A549 (cell line): ENCODE measurements around the gene IL1A. TPM values are rescaled to one million over a fixed set of nuclear protein-coding genes. Genes with fewer than 3 reads are reported as not detected.

ENCODE experiments used
- ATAC-seq, 2 experiments: fragments of 200-7000 bp in 1 of 2; fragments of >200 bp in 1 of 2; cut with Nextera tagmentation in 1 of 2; cut with Tn5 transposase in 1 of 2; 3 replicates each; pipeline versions ENCODE4 v1.8.0 to v1.9.1; 2018 to 2020; ENCODE audit warnings: mild to moderate bottlenecking in 1 of 2, moderate library complexity in 1 of 2
- CTCF ChIA-PET: fragments of 300-600 bp; sonication (Branson Sonifier 250); formaldehyde crosslinking; extraction: SDS; loops from one replicate; lab custom pipeline; 2021; ENCODE audit warnings: antibody characterized with exemption, inconsistent platforms; lab: Yijun Ruan, JAX
- POLR2A ChIA-PET: fragments of 350-600 bp; formaldehyde crosslinking; extraction: SDS; loops from one replicate; lab custom pipeline; 2021; ENCODE audit warnings: antibody characterized with exemption, inconsistent platforms; lab: Yijun Ruan, JAX
- DNase-seq, 2 experiments: peaks; one replicate each; pipeline versions ENCODE4 v3.0.0 to v3.0.0-alpha.2; 2011 to 2016; ENCODE audit warnings: low read depth in 1 of 2, low spot score in 1 of 2
- FAIRE-seq: peaks from 2 replicates; lab custom pipeline; 2011; peaks lifted over from hg19 to GRCh38; lab: Jason Lieb, UNC
- H3K27ac ChIP-seq, 2 experiments: fragments of >200 bp; sonication (Bioruptor Twin); formaldehyde crosslinking; 3 replicates each; pipeline ENCODE4 v1.5.1; 2016 to 2017
- H3K4me1 ChIP-seq: fragments of >200 bp; sonication (Bioruptor Twin); formaldehyde crosslinking; 3 replicates; pipeline ENCODE4 v1.6.1; 2016
- H3K4me2 ChIP-seq: fragments of >200 bp; sonication (Bioruptor Twin); formaldehyde crosslinking; 3 replicates; pipeline ENCODE4 v1.6.1; 2016
- H3K4me3 ChIP-seq: fragments of >200 bp; sonication (Bioruptor Twin); formaldehyde crosslinking; 3 replicates; pipeline ENCODE4 v1.5.1; 2016
- H3K9me3 ChIP-seq: fragments of >200 bp; sonication (Bioruptor Twin); formaldehyde crosslinking; 3 replicates; pipeline ENCODE4 v1.6.1; 2016
- EHF ChIP-seq: fragments of 250-450 bp; sonication (Bioruptor Pico); IDR thresholded peaks from 2 replicates; pipeline ENCODE4 v1.5.0; 2020; ENCODE audit warnings: mild to moderate bottlenecking
- FOSL2 ChIP-seq, 2 experiments: fragments of 450-650 bp in 1 of 2; fragments of >200 bp in 1 of 2; sonication (Bioruptor Twin) in 1 of 2; formaldehyde crosslinking; IDR thresholded peaks; 2 replicates each; pipeline versions ENCODE4 v1.5.0 to v1.6.1; 2016 to 2020; ENCODE audit warnings: mild to moderate bottlenecking in 1 of 2, moderate library complexity in 1 of 2
- FOXS1 ChIP-seq: fragments of 250-450 bp; sonication (Bioruptor Pico); IDR thresholded peaks from 2 replicates; pipeline ENCODE4 v1.5.0; 2020; ENCODE audit warnings: mild to moderate bottlenecking, moderate library complexity
- HDAC2 ChIP-seq: fragments of 200-600 bp; sonication (generic); IDR thresholded peaks from 2 replicates; pipeline ENCODE4 v1.6.1; 2016
- HEYL ChIP-seq: fragments of 250-450 bp; sonication (Bioruptor Pico); IDR thresholded peaks from 2 replicates; pipeline ENCODE4 v1.8.0; 2021; ENCODE audit warnings: mild to moderate bottlenecking, moderate library complexity
- HOXB13 ChIP-seq: fragments of 250-450 bp; sonication (Bioruptor Pico); IDR thresholded peaks from 2 replicates; pipeline ENCODE4 v1.5.0; 2020; ENCODE audit warnings: low read depth, mild to moderate bottlenecking, moderate library complexity
- HOXB5 ChIP-seq: fragments of 250-450 bp; sonication (Bioruptor Pico); IDR thresholded peaks from 2 replicates; pipeline ENCODE4 v1.5.0; 2020; ENCODE audit warnings: mild to moderate bottlenecking, moderate library complexity
- KDM1A ChIP-seq: fragments of 200-600 bp; sonication (generic); IDR thresholded peaks from 2 replicates; pipeline ENCODE4 v1.6.1; 2016; ENCODE audit warnings: low read depth, mild to moderate bottlenecking
- MYC ChIP-seq: IDR thresholded peaks from 2 replicates; pipeline ENCODE4 v1.6.1; 2012; ENCODE audit warnings: mild to moderate bottlenecking, inconsistent platforms, low read length, improper control_type of control experiment, borderline replicate concordance
- NFE2L2 ChIP-seq: fragments of 150-350 bp; conservative IDR thresholded peaks from 2 replicates; pipeline ENCODE4 v1.6.1; 2014; ENCODE audit warnings: low read length
- NPAS2 ChIP-seq: fragments of 250-450 bp; sonication (Bioruptor Pico); IDR thresholded peaks from 2 replicates; pipeline ENCODE4 v1.8.0; 2022; ENCODE audit warnings: mild to moderate bottlenecking, moderate library complexity, borderline replicate concordance
- POLR2AphosphoS2 ChIP-seq: conservative IDR thresholded peaks from 2 replicates; pipeline ENCODE4 v1.6.1; 2012; ENCODE audit warnings: low read length, improper control_type of control experiment, inconsistent platforms
- RNF2 ChIP-seq: fragments of 200-600 bp; sonication (generic); IDR thresholded peaks from 2 replicates; pipeline ENCODE4 v1.6.1; 2016; ENCODE audit warnings: low read depth, mild to moderate bottlenecking, antibody characterized with exemption, moderate library complexity, borderline replicate concordance
- SMC3 ChIP-seq: fragments of >200 bp; sonication (Bioruptor Twin); formaldehyde crosslinking; IDR thresholded peaks from 3 replicates; pipeline ENCODE4 v1.6.1; 2018; ENCODE audit warnings: inconsistent platforms
- ZFP36 ChIP-seq: fragments of 450-650 bp; IDR thresholded peaks from 2 replicates; pipeline ENCODE4 v1.6.1; 2014; ENCODE audit warnings: borderline replicate concordance; ENCODE audit not compliant: partially characterized antibody
- ZNF302 ChIP-seq: fragments of 250-450 bp; sonication (Bioruptor Pico); IDR thresholded peaks from 2 replicates; pipeline ENCODE4 v1.9.0; 2021; ENCODE audit warnings: inconsistent platforms, mild to moderate bottlenecking, moderate library complexity
- ZSCAN20 ChIP-seq: fragments of 250-450 bp; sonication (Bioruptor Pico); IDR thresholded peaks from 2 replicates; pipeline ENCODE4 v1.8.0; 2022; ENCODE audit warnings: mild to moderate bottlenecking, moderate library complexity
- WGBS: methylation state at CpG from one replicate; pipeline ENCODE4 v1.1.6; 2017; ENCODE audit errors: missing lambda C conversion rate; 5-methylcytosine and 5-hydroxymethylcytosine counted together
- polyA plus RNA-seq, 4 experiments: library from polyadenylated mRNA; depleted of rRNA in 3 of 4; stranded (reverse); fragments of >200 nt; fragmentation: RNase III in 1 of 4; extraction: RNeasy Plus Mini Kit Qiagen cat#74134 plus additional on column Dnase treatment in 1 of 4; gene quantifications; 2 replicates in 3 of 4; 3 replicates in 1 of 4; pipeline ENCODE4 v1.2.3, GENCODE V29; 2011 to 2017
- TF ChIP-seq, protein P1 (sequence below): fragments of 150-350 bp; IDR thresholded peaks from 2 replicates; pipeline ENCODE4 v1.6.1; 2014; ENCODE audit warnings: low read depth, mild to moderate bottlenecking, low read length
- TF ChIP-seq, protein P2 (sequence below): IDR thresholded peaks from 2 replicates; pipeline ENCODE4 v1.6.1; 2012
- TF ChIP-seq, protein P3 (sequence below): fragments of 200-600 bp; sonication (generic); IDR thresholded peaks from 2 replicates; pipeline ENCODE4 v1.6.1; 2016; ENCODE audit warnings: antibody characterized with exemption, mild to moderate bottlenecking, moderate library complexity

The IL1A gene
- polyA plus RNA-seq, 2 of the 4 experiments (the other 2 are of a cell fraction) = 0.25 TPM; not detected in 1

DNA sequence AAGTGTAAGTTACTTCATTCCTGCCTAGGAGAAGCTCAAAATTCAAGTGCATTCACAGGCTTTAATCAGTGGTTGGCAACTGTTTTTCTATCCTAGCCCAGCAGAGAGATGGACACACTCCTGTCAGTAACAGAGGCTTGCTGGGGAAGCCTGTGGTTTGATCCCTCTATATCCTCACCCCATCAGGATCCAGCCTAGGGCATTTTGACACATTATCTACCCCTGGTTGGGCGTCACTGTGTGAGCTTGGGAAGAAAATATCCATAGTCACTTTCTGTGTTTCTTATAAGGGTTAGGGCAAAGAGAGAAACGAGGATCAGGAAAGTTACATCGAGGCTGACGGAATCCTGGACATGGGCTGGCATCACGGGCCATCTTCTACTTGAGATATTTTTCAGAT, 53.5 kb downstream of the IL1A start:
- DNase-seq (no peak), ATAC-seq (no peak), FAIRE-seq (no peak)
- no peak for TF ChIP-seq HEYL (CRISPR knock-in tag)
- no peak for TF ChIP-seq ZFP36
- TF ChIP-seq, protein P1, sequence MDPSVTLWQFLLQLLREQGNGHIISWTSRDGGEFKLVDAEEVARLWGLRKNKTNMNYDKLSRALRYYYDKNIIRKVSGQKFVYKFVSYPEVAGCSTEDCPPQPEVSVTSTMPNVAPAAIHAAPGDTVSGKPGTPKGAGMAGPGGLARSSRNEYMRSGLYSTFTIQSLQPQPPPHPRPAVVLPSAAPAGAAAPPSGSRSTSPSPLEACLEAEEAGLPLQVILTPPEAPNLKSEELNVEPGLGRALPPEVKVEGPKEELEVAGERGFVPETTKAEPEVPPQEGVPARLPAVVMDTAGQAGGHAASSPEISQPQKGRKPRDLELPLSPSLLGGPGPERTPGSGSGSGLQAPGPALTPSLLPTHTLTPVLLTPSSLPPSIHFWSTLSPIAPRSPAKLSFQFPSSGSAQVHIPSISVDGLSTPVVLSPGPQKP = no peak
- no peak for TF ChIP-seq EHF (CRISPR knock-in tag)
- TF ChIP-seq FOXS1 (CRISPR knock-in tag) = no peak
- no peak for TF ChIP-seq ZNF302 (CRISPR knock-in tag)
- no peak for TF ChIP-seq HOXB13 (CRISPR knock-in tag)
- no peak for TF ChIP-seq ZSCAN20
- no peak for TF ChIP-seq POLR2AphosphoS2
- no peak for TF ChIP-seq NFE2L2
- no peak for TF ChIP-seq FOSL2 (IDR thresholded peaks at IDR 0.05)
- TF ChIP-seq FOSL2 (CRISPR knock-in tag; IDR thresholded peaks at IDR 0.05) = no peak
- TF ChIP-seq, protein P2, sequence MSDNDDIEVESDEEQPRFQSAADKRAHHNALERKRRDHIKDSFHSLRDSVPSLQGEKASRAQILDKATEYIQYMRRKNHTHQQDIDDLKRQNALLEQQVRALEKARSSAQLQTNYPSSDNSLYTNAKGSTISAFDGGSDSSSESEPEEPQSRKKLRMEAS = no peak
- no peak for TF ChIP-seq RNF2
- no peak for TF ChIP-seq KDM1A
- TF ChIP-seq HDAC2 = no peak
- no peak for TF ChIP-seq MYC
- no peak for TF ChIP-seq NPAS2 (CRISPR knock-in tag)
- TF ChIP-seq SMC3 = no peak
- POLR2A ChIA-PET = no interaction called here
- H3K4me2 ChIP-seq = no peak overlapping the region
- CTCF ChIA-PET = interaction anchor here (0.5 to 13.7 kb wide), 12 partner anchors 11 to 251 kb away, joined by 3 to 343 read pairs (median 4); partner anchors contain the start of gene SLC20A1
- H3K4me3 ChIP-seq = no peak overlapping the region
- H3K9me3 ChIP-seq = no peaks in the 10 kb centered on the region
- 71% methylated on average over 5 of the region's 5 CpGs for WGBS
- H3K4me1 ChIP-seq = peaks cover 9% of the 10 kb centered on the region
- no peak overlapping the region for H3K27ac ChIP-seq

DNA sequence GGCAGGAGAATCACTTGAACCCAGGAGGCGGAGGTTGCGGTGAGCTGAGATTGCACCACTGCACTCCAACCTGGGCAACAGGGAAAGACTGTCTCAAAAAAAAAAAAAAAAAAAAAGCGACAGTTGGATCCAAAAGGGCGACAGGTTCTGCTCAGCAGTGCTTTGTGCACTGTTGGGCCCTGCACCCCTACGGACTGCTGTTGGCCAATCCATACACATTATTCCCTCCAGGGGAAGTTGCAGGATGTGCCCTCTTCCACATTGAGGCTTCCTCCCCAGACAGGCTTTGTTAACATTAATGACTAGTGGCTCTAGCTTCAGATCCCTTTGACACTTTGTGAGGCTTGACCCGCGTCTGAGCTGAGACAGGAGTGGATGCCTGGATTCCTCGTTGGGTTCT, 54.1 kb downstream of the IL1A start:
- ATAC-seq = no peak
- Histone ChIP-seq H3K4me3 (no peak overlapping the region), H3K9me3 (no peaks in the 10 kb centered on the region), H3K27ac (no peak overlapping the region), H3K4me1 (peaks cover 12% of the 10 kb centered on the region), H3K4me2 (no peak overlapping the region)
- ChIA-PET POLR2A (interaction anchor here (0.9 kb wide), 1 partner anchor 103 kb away, joined by 5 read pairs; no protein-coding TSS in a partner anchor), CTCF (interaction anchor here (0.9 to 13.7 kb wide), 10 partner anchors 12 to 155 kb away, joined by 3 to 343 read pairs (median 5); partner anchors contain the start of gene SLC20A1)
- FAIRE-seq = no peak
- no peak for DNase-seq
- WGBS = 79% methylated on average over 8 of the region's 8 CpGs
- TF ChIP-seq HOXB5 (CRISPR knock-in tag) = no peak
- TF ChIP-seq, protein P3, sequence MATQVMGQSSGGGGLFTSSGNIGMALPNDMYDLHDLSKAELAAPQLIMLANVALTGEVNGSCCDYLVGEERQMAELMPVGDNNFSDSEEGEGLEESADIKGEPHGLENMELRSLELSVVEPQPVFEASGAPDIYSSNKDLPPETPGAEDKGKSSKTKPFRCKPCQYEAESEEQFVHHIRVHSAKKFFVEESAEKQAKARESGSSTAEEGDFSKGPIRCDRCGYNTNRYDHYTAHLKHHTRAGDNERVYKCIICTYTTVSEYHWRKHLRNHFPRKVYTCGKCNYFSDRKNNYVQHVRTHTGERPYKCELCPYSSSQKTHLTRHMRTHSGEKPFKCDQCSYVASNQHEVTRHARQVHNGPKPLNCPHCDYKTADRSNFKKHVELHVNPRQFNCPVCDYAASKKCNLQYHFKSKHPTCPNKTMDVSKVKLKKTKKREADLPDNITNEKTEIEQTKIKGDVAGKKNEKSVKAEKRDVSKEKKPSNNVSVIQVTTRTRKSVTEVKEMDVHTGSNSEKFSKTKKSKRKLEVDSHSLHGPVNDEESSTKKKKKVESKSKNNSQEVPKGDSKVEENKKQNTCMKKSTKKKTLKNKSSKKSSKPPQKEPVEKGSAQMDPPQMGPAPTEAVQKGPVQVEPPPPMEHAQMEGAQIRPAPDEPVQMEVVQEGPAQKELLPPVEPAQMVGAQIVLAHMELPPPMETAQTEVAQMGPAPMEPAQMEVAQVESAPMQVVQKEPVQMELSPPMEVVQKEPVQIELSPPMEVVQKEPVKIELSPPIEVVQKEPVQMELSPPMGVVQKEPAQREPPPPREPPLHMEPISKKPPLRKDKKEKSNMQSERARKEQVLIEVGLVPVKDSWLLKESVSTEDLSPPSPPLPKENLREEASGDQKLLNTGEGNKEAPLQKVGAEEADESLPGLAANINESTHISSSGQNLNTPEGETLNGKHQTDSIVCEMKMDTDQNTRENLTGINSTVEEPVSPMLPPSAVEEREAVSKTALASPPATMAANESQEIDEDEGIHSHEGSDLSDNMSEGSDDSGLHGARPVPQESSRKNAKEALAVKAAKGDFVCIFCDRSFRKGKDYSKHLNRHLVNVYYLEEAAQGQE = no peak
